Activated CD8-positive, alpha-beta T cell treated with anti-CD3 and anti-CD28 coated beads for 36 hours (primary cell): ENCODE data around the gene MARCHF4. TPM values are rescaled to one million over a fixed set of nuclear protein-coding genes. Genes with fewer than 3 reads are reported as not detected.

Experiments
- ATAC-seq: fragments of 200-7000 bp; cut with Tn5 transposase; one replicate; pipeline ENCODE4 v1.10.0; 2021; ENCODE audit warnings: mild to moderate bottlenecking, moderate library complexity
- CTCF ChIA-PET: fragments of 350-600 bp; sonication (Branson Sonifier 250); formaldehyde crosslinking; loops from one replicate; lab custom pipeline; 2021; ENCODE audit warnings: antibody characterized with exemption; lab: Charles Lee
- POLR2A ChIA-PET: fragments of 350-600 bp; sonication (Branson Sonifier 250); formaldehyde crosslinking; loops from one replicate; lab custom pipeline; 2021; ENCODE audit warnings: antibody characterized with exemption; lab: Charles Lee
- DNase-seq: peaks from one replicate; pipeline ENCODE4 v3.0.0-alpha.2; 2020
- H3K27ac Mint-ChIP-seq: one replicate; pipeline ENCODE4 v1.8.0; 2021; ENCODE audit warnings: mild to moderate bottlenecking, mixed read lengths
- H3K27me3 Mint-ChIP-seq: one replicate; pipeline ENCODE4 v1.8.0; 2021; ENCODE audit warnings: mixed read lengths
- H3K36me3 Mint-ChIP-seq: one replicate; pipeline ENCODE4 v1.8.0; 2021; ENCODE audit warnings: low read depth, mixed read lengths
- H3K4me1 Mint-ChIP-seq: one replicate; pipeline ENCODE4 v1.8.0; 2021; ENCODE audit warnings: low read depth, mixed read lengths
- H3K4me3 Mint-ChIP-seq: one replicate; pipeline ENCODE4 v1.8.0; 2021; ENCODE audit warnings: mild to moderate bottlenecking, moderate library complexity, mixed read lengths
- H3K9me3 Mint-ChIP-seq: one replicate; pipeline ENCODE4 v1.8.0; 2021; ENCODE audit warnings: mixed read lengths
- CTCF ChIP-seq: fragments of 200-600 bp; IDR thresholded peaks from one replicate; pipeline ENCODE4 v1.8.0; 2022; ENCODE audit warnings: antibody characterized with exemption, mild to moderate bottlenecking
- intact Hi-C: fragments of 100-400 bp; cut with micrococcal nuclease; formaldehyde crosslinking; loops from one replicate; pipeline ENCODE4 v1.10.0; 2022
- total RNA-seq, 2 experiments: library from RNA; stranded (reverse); gene quantifications; one replicate each; pipeline ENCODE4 v1.2.3, GENCODE V29; 2021

The MARCHF4 gene
- total RNA-seq, 2 experiments from 2014 or later, result not detected

GRCh38 chr2:216375286-216375685 lies 3.0 kb upstream of the MARCHF4 start:
- no peak for TF ChIP-seq CTCF
- no peak for DNase-seq
- ChIA-PET CTCF (interaction anchor here (1.5 kb wide), 1 partner anchor 29 kb away, joined by 4 read pairs; no protein-coding TSS in a partner anchor), POLR2A (no interaction called here)
- Mint-ChIP-seq H3K36me3 (no peaks in the 10 kb centered on the region), H3K4me1 (peaks cover 14% of the 10 kb centered on the region), H3K27ac (no peak overlapping the region), H3K4me3 (no peak overlapping the region), H3K27me3 (peaks cover 25% of the 10 kb centered on the region), H3K9me3 (no peaks in the 10 kb centered on the region)
- no peak for ATAC-seq
- intact Hi-C loops, result no loop called here

GRCh38 chr2:216373896-216374295 lies 1.6 kb upstream of the MARCHF4 start:
- DNase-seq (no peak), ATAC-seq (no peak)
- POLR2A ChIA-PET, result no interaction called here
- Mint-ChIP-seq H3K27ac (no peak overlapping the region), H3K9me3 (no peaks in the 10 kb centered on the region), H3K27me3 (peaks cover 35% of the 10 kb centered on the region), H3K4me1 (peaks cover 14% of the 10 kb centered on the region), H3K4me3 (no peak overlapping the region), H3K36me3 (no peaks in the 10 kb centered on the region)
- CTCF ChIA-PET, result no interaction called here
- no peak for TF ChIP-seq CTCF
- intact Hi-C loops, result no loop called here

GRCh38 chr2:216372761-216373291 lies 543 bp upstream of the MARCHF4 start:
- ChIA-PET POLR2A (interaction anchor here (0.6 to 1.8 kb wide), 2 partner anchors 20 to 69 kb away, joined by 3 to 4 read pairs; no protein-coding TSS in a partner anchor), CTCF (interaction anchor here (1.1 to 1.4 kb wide), 3 partner anchors 10 to 37 kb away, joined by 3 to 6 read pairs (median 3); no protein-coding TSS in a partner anchor)

GRCh38 chr2:216370961-216371712 lies 1.1 kb downstream of the MARCHF4 start:
- DNase-seq, result no peak
- intact Hi-C loops, result no loop called here
- Mint-ChIP-seq H3K4me1 (peaks cover 14% of the 10 kb centered on the region), H3K36me3 (no peaks in the 10 kb centered on the region), H3K4me3 (no peak overlapping the region), H3K27ac (no peak overlapping the region), H3K27me3 (peaks cover 39% of the 10 kb centered on the region), H3K9me3 (no peaks in the 10 kb centered on the region)
- no peak for TF ChIP-seq CTCF
- ChIA-PET POLR2A (no interaction called here), CTCF (no interaction called here)
- ATAC-seq, result no peak

More at GRCh38 chr2:216372761-216373291, 543 bp upstream of the MARCHF4 start:
- TF ChIP-seq CTCF, result no peak
- Mint-ChIP-seq H3K27me3 (peaks cover 39% of the 10 kb centered on the region), H3K27ac (no peak overlapping the region), H3K4me3 (no peak overlapping the region), H3K36me3 (no peaks in the 10 kb centered on the region), H3K4me1 (peaks cover 14% of the 10 kb centered on the region), H3K9me3 (no peaks in the 10 kb centered on the region)
- DNase-seq (no peak), ATAC-seq (no peak)
- intact Hi-C loops, result no loop called here

GRCh38 chr2:216369821-216370220 lies 2.5 kb downstream of the MARCHF4 start:
- ATAC-seq (no peak), DNase-seq (no peak)
- Mint-ChIP-seq H3K9me3 (no peaks in the 10 kb centered on the region), H3K27ac (no peak overlapping the region), H3K36me3 (no peaks in the 10 kb centered on the region), H3K27me3 (peaks cover 39% of the 10 kb centered on the region), H3K4me1 (peaks cover 14% of the 10 kb centered on the region), H3K4me3 (no peak overlapping the region)
- POLR2A ChIA-PET, result no interaction called here
- CTCF ChIA-PET, result no interaction called here
- intact Hi-C loops, result no loop called here
- no peak for TF ChIP-seq CTCF
